GM12878 (cell line): ENCODE data around the gene GUCY1A2. TPM values are rescaled to one million over a fixed set of nuclear protein-coding genes. Genes with fewer than 3 reads are reported as not detected.

Experiments used
- ATAC-seq: fragments of 200-7000 bp; cut with Tn5 transposase; 3 replicates; pipeline ENCODE4 v1.9.1; 2020; ENCODE audit warnings: mild to moderate bottlenecking, moderate library complexity
- BruUV-seq: library from RNA; stranded (reverse); fragments of 400-500 nt; replicated peaks from 2 replicates; lab custom pipeline; 2021; lab: Mats Ljungman, UMichigan
- CTCF ChIA-PET: fragments of 300-600 bp; sonication (Branson Sonifier 250); formaldehyde crosslinking; extraction: SDS; loops from one replicate; lab custom pipeline; 2021; ENCODE audit warnings: inconsistent platforms; lab: Yijun Ruan, JAX
- POLR2A ChIA-PET: fragments of 350-600 bp; formaldehyde crosslinking; extraction: SDS; loops from one replicate; lab custom pipeline; 2021; ENCODE audit warnings: inconsistent platforms; lab: Charles Lee
- RAD21 ChIA-PET: fragments of 300-600 bp; sonication (Branson Sonifier 250); formaldehyde crosslinking; loops from one replicate; lab custom pipeline; 2023; ENCODE audit warnings: antibody characterized with exemption; ENCODE audit not compliant: unreplicated experiment; lab: Charles Lee
- SMC1A ChIA-PET: fragments of 300-600 bp; sonication (Branson Sonifier 250); formaldehyde crosslinking; loops from one replicate; lab custom pipeline; 2023; ENCODE audit not compliant: unreplicated experiment, uncharacterized antibody; lab: Charles Lee
- DNase-seq: peaks from one replicate; pipeline ENCODE4 v3.0.0-alpha.2; 2011; ENCODE audit warnings: low read depth, low spot score
- FAIRE-seq: peaks from 3 replicates; lab custom pipeline; 2011; peaks lifted over from hg19 to GRCh38; lab: Jason Lieb, UNC
- H2AFZ ChIP-seq: 2 replicates; pipeline ENCODE4 v1.6.0; 2011; ENCODE audit warnings: low read depth, low read length, control low read depth; ENCODE audit not compliant: control insufficient read depth
- H3K27ac ChIP-seq: 2 replicates; pipeline ENCODE4 v1.5.1; 2011; ENCODE audit warnings: control low read depth; ENCODE audit not compliant: control insufficient read depth, insufficient read depth
- H3K27me3 ChIP-seq, 2 experiments: replicated peaks in 1 of 2; 2 replicates each; pipeline versions ENCODE4 v1.6.0 to v1.6.1; 2011; ENCODE audit warnings: low read length in 1 of 2; ENCODE audit not compliant: control insufficient read depth in 2 of 2, insufficient read depth in 2 of 2
- H3K36me3 ChIP-seq, 2 experiments: 2 replicates each; pipeline ENCODE4 v1.5.1; 2011; ENCODE audit warnings: low read length in 1 of 2; ENCODE audit not compliant: control insufficient read depth in 2 of 2, insufficient read depth in 2 of 2
- H3K4me1 ChIP-seq: 2 replicates; pipeline ENCODE4 v1.6.1; 2011; ENCODE audit warnings: mild to moderate bottlenecking, low read length, moderate library complexity, mixed read lengths; ENCODE audit not compliant: control insufficient read depth, insufficient read depth
- H3K4me2 ChIP-seq: 2 replicates; pipeline ENCODE4 v1.6.0; 2011; ENCODE audit warnings: control low read depth; ENCODE audit not compliant: control insufficient read depth, insufficient read depth
- H3K4me3 ChIP-seq: fragments of 200-600 bp; sonication (generic); 2 replicates; pipeline ENCODE4 v1.5.1; 2016
- H3K79me2 ChIP-seq: 2 replicates; pipeline ENCODE4 v1.6.0; 2011; ENCODE audit warnings: low read length; ENCODE audit not compliant: control insufficient read depth, insufficient read depth
- H3K9ac ChIP-seq: 2 replicates; pipeline ENCODE4 v1.8.0; 2011; ENCODE audit warnings: low read length, control low read depth, mixed read lengths; ENCODE audit not compliant: control insufficient read depth, insufficient read depth
- H3K9me3 ChIP-seq: replicated peaks from 3 replicates; pipeline ENCODE4 v1.5.1; 2011; ENCODE audit warnings: mild to moderate bottlenecking, low read length; ENCODE audit not compliant: control insufficient read depth, insufficient read depth
- H4K20me1 ChIP-seq: 2 replicates; pipeline ENCODE4 v1.6.0; 2011; ENCODE audit not compliant: control insufficient read depth, insufficient read depth
- ASH2L ChIP-seq: fragments of 300-600, 200-600 bp; sonication (generic); IDR thresholded peaks from 2 replicates; pipeline ENCODE4 v1.6.1; 2017; ENCODE audit warnings: low read depth, mild to moderate bottlenecking, borderline replicate concordance
- BCL3 ChIP-seq: IDR thresholded peaks from 2 replicates; pipeline ENCODE4 v1.6.1; 2011; ENCODE audit warnings: borderline replicate concordance, low read depth, mild to moderate bottlenecking, moderate library complexity, low read length; ENCODE audit not compliant: insufficient read depth, poor library complexity, severe bottlenecking
- BRCA1 ChIP-seq: IDR thresholded peaks from 2 replicates; pipeline ENCODE4 v1.6.1; 2011; ENCODE audit warnings: low read depth, low read length, improper control_type of control experiment
- FOXK2 ChIP-seq: fragments of 450-650 bp; IDR thresholded peaks from 2 replicates; pipeline ENCODE4 v1.6.1; 2017; ENCODE audit warnings: mild to moderate bottlenecking, moderate library complexity
- HDAC2 ChIP-seq: fragments of 200-600 bp; sonication (generic); IDR thresholded peaks from 2 replicates; pipeline ENCODE4 v1.6.1; 2017
- MEF2A ChIP-seq: IDR thresholded peaks from 2 replicates; pipeline ENCODE4 v1.6.1; 2011; ENCODE audit warnings: low read depth, mild to moderate bottlenecking, low read length, moderate library complexity; ENCODE audit not compliant: insufficient read depth
- MTA2 ChIP-seq: fragments of 450-650 bp; IDR thresholded peaks from 2 replicates; pipeline ENCODE4 v1.6.1; 2016; ENCODE audit warnings: low read depth, mild to moderate bottlenecking, moderate library complexity
- RB1 ChIP-seq: fragments of 450-650 bp; formaldehyde crosslinking; IDR thresholded peaks from 2 replicates; pipeline ENCODE4 v1.6.1; 2017; ENCODE audit warnings: mild to moderate bottlenecking, borderline replicate concordance
- RBBP5 ChIP-seq: fragments of 200-600 bp; sonication (generic); conservative IDR thresholded peaks from 2 replicates; pipeline ENCODE4 v1.6.1; 2016
- RCOR1 ChIP-seq: conservative IDR thresholded peaks from 2 replicates; pipeline ENCODE4 v1.6.1; 2012; ENCODE audit warnings: low read depth, low read length, improper control_type of control experiment
- SMARCA5 ChIP-seq: fragments of 450-650 bp; IDR thresholded peaks from 2 replicates; pipeline ENCODE4 v1.6.1; 2017; ENCODE audit warnings: mild to moderate bottlenecking
- YY1 ChIP-seq: IDR thresholded peaks from 2 replicates; pipeline ENCODE4 v1.6.1; 2011; ENCODE audit warnings: low read depth, mild to moderate bottlenecking, low read length
- ZNF217 ChIP-seq: fragments of 450-650 bp; IDR thresholded peaks from 2 replicates; pipeline ENCODE4 v1.6.1; 2017; ENCODE audit warnings: antibody characterized with exemption, mild to moderate bottlenecking
- ZNF274 ChIP-seq: IDR thresholded peaks from one replicate; pipeline ENCODE4 v1.8.0; 2011; ENCODE audit not compliant: insufficient read length, insufficient read depth
- WGBS: methylation state at CpG from one replicate; pipeline ENCODE4 v1.1.6; 2016; ENCODE audit warnings: low lambda C conversion rate; ENCODE audit not compliant: insufficient replicate concordance, insufficient coverage; ENCODE audit errors: missing lambda C conversion rate; 5-methylcytosine and 5-hydroxymethylcytosine counted together
- in situ Hi-C: fragments of 300-500 bp; cut with MboI; formaldehyde crosslinking; loops from 9 replicates; pipeline ENCODE4 v1.14.3; 2018; ENCODE audit warnings: mixed read lengths
- intact Hi-C: fragments of 100-400 bp; cut with micrococcal nuclease; formaldehyde crosslinking; loops from one replicate; pipeline ENCODE4 v1.14.2; 2022; ENCODE audit not compliant: unreplicated experiment
- polyA plus RNA-seq, 11 experiments: library from polyadenylated mRNA; depleted of rRNA in 4 of 11; unstranded in 6 of 11; stranded (reverse) in 5 of 11; fragments of >200 nt; fragmentation: Nextera tagmentation in 4 of 11; fragmentation: Illumina TruSeq in 1 of 11; extraction: Ambion mirVana in 4 of 11; extraction: Trizol in 1 of 11; gene quantifications; 1 replicate in 1 of 11; 2 replicates in 10 of 11; pipeline versions ENCODE4 v1.2.1 to v1.2.3, GENCODE V29; 2011 to 2016; ENCODE audit warnings: inconsistent platforms in 2 of 11, missing spikeins in 2 of 11, low read depth in 1 of 11
- total RNA-seq, 4 experiments: library from RNA; depleted of rRNA in 3 of 4; stranded (reverse); fragments of >200 nt in 3 of 4; fragmentation: Illumina TruSeq in 1 of 4; extraction: Trizol in 1 of 4; gene quantifications; 2 replicates each; pipeline versions ENCODE4 v1.2.1 to v1.2.3, GENCODE V29; 2013 to 2021
- TF ChIP-seq, protein P1 (sequence below): IDR thresholded peaks from 2 replicates; pipeline ENCODE4 v1.6.1; 2012; ENCODE audit warnings: low read depth, low read length, improper control_type of control experiment

The GUCY1A2 gene
- total and polyA plus RNA-seq, 10 of the 15 experiments (the other 5 are each of a cell fraction or from before 2014, with no cell fraction given): under 0.01 to 0.03 (median under 0.01) TPM; not detected in 4

GRCh38 chr11:106748059-106748458, 270.2 kb downstream of the GUCY1A2 start (continued):
- TF ChIP-seq RBBP5: no peak
- no peak for TF ChIP-seq BRCA1
- TF ChIP-seq ZNF274: no peak

DNA sequence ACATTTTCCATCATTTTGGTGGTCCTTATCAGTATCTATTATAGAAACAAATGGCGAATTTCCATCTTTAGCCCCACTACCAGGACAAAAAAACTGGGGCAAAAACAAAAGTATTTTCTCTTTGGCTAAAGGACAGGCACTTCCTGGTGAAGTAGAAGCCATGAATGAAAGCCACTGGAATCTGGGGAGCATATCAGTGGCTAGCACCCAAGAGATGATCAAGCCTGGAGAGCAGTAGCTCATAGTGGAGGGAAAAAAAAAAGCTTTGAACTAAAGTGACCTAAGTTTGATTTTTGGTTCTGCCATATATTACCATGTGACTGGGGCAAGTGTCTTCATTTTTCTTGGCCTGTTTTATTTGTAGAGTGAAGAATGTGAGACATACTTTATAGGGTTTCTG, 272.3 kb downstream of the GUCY1A2 start:
- ChIA-PET POLR2A (no interaction called here), CTCF (no interaction called here), SMC1A (no interaction called here), RAD21 (no interaction called here)
- Histone ChIP-seq H3K9me3 (no peaks in the 10 kb centered on the region), H3K4me1 (no peaks in the 10 kb centered on the region), H2AFZ (no peak overlapping the region), H3K4me2 (no peak overlapping the region), H3K36me3 (no peaks in the 10 kb centered on the region), H3K4me3 (no peak overlapping the region), H3K27ac (no peak overlapping the region), H3K9ac (no peak overlapping the region), H3K79me2 (no peaks in the 10 kb centered on the region), H4K20me1 (no peaks in the 10 kb centered on the region), H3K27me3 (no peaks in the 10 kb centered on the region)
- TF ChIP-seq HDAC2 (no peak), SMARCA5 (no peak), RCOR1 (no peak), YY1 (no peak), RB1 (no peak), ASH2L (no peak), FOXK2 (no peak), MEF2A (no peak), MTA2 (no peak), BCL3 (no peak), ZNF217 (no peak)
- TF ChIP-seq, protein P1, sequence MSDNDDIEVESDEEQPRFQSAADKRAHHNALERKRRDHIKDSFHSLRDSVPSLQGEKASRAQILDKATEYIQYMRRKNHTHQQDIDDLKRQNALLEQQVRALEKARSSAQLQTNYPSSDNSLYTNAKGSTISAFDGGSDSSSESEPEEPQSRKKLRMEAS: no peak
- FAIRE-seq (no peak), DNase-seq (no peak), ATAC-seq (no peak)
- BruUV-seq: no TSS peak
- 0% methylated on average over 1 of the region's 1 CpG for WGBS
- intact Hi-C loops (no loop called here), in situ Hi-C loops (no loop called here)
